GM18505 (cell line): ENCODE results near the gene TPMT.

Source experiments
- ATAC-seq: cut with Tn5 transposase; IDR thresholded peaks from one replicate; pipeline ENCODE4 v1.9.1; 2021; ENCODE audit not compliant: unreplicated experiment
- POLR2A ChIP-seq: IDR thresholded peaks from 4 replicates; pipeline ENCODE4 v1.6.1; 2011; ENCODE audit warnings: borderline replicate concordance; ENCODE audit not compliant: insufficient read depth, insufficient read length; ENCODE audit errors: extremely low read depth

Gene TPMT

DNA sequence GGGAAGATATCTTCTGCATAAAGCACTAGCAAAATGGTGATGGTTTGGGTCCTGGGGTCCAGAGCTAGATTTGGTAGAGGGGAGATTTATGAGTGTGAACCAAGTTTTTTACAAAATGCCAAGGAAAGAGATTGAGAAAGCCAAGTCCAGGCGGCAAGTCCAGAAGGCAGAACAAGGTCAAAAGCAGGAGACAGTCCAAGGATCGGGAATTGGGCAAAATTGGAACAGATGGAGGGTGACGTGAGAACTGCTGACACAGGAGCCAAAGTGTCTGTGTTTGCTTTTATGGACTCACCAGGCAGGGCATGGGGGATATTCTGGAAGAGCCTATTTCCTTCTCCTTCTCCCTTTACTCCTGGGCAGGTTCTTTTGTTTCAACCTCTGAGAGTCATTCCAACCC, 36.5 kb downstream of the TPMT start:
- no peak for ATAC-seq
- no peak for TF ChIP-seq POLR2A

DNA sequence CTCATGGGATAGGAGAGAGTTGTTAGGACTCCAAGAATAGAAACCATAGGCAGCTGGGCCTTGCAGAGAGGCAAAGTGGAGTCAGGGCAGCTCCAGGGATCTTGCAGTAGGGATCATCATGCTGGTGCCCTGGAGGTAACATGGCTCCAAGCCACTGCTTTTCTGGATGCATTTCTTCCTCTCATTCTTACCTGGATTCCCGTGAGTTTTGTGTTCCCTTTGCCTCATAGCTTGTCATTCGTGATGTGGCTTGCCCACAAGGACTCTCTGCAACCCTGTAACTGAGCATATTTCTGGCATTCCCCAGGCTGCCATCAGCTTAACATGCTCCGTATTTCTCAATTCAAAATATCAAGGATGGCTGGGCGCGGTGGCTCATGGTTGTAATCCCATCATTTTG, 37.7 kb downstream of the TPMT start:
- TF ChIP-seq POLR2A = no peak
- ATAC-seq = no peak

DNA sequence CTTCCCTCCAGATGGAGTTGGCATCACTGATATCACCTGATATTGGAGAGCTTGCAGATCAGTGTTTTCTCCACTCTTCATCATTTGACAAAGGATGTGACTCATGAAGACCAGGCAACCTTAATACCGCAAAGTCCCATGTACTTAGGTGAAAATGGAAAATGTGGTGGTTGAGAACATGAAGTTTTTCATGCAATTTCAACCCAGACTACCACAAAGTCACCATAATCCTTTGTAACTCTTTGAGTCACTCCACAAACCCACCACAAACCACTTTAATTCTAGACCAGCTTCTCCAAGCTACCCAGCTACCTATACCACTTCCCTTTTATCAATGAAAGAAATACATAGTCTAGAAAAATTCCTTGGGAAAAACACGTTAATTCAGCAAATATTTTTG, 39.5 kb downstream of the TPMT start:
- no peak for TF ChIP-seq POLR2A
- ATAC-seq = no peak

GRCh38 chr6:18110162-18110561, 44.7 kb downstream of the TPMT start:
- no peak for TF ChIP-seq POLR2A
- ATAC-seq = no peak

GRCh38 chr6:18107061-18107460, 47.8 kb downstream of the TPMT start:
- TF ChIP-seq POLR2A = no peak

DNA sequence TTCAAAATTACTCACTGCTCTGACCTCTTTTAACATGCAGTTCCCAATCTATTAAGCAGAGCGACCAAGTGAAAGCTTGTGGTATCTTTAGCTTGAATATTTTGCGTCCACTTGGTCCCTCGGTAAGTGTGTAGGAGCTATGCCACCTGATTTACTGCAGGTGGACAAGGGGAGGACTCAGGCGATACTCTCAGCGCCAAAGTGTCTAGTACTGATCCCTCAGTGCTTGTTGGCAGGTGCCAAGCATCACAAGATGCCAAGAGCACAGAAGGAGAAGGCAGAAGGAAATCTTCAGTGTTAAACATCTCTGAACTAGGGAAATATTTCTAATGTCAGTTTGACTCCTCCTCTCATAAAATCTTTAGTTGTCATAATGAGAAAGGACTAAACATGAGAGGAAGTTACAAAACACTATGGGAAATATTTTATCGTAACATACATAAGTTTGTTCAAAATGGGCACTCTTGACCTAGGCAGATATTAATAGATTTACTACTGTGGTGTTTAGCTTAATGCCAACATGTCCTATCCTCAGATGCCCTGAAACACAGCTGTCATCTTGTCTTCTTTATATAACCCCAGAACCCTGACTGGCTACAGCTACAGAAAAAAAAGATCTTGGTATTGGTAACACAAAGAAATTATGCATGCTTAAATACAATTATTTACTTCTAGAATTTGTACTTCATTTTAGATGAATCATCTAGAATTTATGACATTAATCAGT, 51.9 kb downstream of the TPMT start:
- no peak for TF ChIP-seq POLR2A
- ATAC-seq = no peak

More at GRCh38 chr6:18107061-18107460, 47.8 kb downstream of the TPMT start:
- no peak for ATAC-seq

DNA sequence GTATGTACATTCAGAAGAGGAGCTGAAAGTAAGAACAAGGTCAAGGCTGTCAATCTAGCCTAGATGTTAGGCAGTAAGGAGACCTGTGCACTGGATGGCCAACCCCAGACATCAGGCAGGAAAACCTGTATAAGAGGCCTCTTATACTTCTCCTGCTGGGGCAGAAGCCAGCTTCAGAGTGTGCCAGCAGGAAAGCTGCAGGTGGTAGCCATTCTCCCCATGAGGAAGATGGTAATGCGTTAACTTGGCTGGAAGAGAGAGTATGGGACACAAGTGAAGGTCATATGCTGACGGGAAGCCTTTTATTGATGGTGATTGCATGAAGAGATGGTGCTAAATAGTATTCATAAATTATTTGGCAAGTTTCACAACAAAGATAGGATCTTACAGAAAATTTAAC, 53.0 kb downstream of the TPMT start:
- no peak for TF ChIP-seq POLR2A
- ATAC-seq = no peak

GRCh38 chr6:18101271-18101670, 53.6 kb downstream of the TPMT start:
- ATAC-seq = no peak

DNA sequence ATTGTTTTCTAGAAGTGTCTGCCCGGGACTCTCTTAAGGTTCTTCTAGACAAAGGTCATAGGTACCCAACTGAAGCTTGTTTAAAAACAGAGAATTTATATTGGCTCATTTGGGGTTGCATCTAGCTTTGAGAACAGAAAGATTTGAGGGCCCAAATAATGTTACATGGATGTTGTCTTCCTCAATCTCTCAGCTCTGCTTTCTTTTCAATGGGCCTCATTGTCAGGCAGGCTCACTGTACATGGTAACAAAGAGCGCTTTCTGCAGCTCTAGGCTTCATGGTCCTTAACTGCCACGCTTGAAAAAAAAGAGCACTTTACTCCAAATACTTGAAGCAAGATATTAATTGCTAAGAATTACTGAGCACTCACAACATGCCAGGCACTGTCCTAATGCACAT, 54.6 kb downstream of the TPMT start:
- TF ChIP-seq POLR2A = no peak
- ATAC-seq = no peak

More at GRCh38 chr6:18101271-18101670, 53.6 kb downstream of the TPMT start:
- TF ChIP-seq POLR2A = no peak

DNA sequence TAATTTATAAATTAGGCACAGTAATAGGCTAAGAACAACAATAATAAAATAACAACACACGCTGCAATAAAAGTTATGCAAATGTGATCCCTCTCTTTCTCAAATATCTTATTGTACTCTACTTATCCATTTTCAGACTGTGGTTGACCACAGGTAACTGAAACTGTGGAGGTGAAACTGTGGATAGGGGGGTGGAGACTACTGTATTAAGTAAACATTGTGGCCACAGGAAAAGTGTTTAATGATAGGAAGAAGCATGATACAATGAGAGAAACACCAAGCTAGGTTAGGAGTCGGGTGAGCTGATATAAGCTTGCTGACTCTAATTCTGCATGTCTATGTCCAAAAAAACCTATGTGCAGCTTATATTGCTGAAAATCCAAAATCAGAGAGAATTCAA, 55.4 kb downstream of the TPMT start:
- no peak for ATAC-seq
- TF ChIP-seq POLR2A = no peak

GRCh38 chr6:18096423-18096822, 58.5 kb downstream of the TPMT start:
- no peak for ATAC-seq
- no peak for TF ChIP-seq POLR2A

GRCh38 chr6:18091382-18091781, 63.5 kb downstream of the TPMT start:
- no peak for ATAC-seq
- no peak for TF ChIP-seq POLR2A

DNA sequence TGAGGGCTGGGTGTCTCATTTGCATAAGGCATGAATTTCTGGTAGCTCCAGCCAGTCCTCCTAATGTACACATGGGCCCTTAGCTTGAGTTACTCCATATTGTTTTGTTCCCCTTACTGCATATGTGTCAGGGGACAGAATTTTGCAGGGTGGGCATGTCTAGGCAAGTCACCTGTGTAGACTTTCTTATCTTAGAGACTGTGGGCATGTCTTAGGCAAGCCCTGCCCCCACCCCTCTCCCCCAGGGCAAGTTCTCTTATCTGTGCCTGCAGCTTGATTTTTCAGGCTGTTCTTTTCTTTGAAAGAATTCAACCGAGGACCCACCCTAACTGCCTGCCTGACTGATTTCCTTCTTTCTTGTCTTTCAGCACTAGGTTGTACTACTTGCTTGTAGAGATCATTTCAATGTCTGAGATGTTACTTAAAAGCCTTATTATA, 64.5 kb downstream of the TPMT start:
- no peak for TF ChIP-seq POLR2A
- ATAC-seq = no peak

- TF ChIP-seq POLR2A = no peak
- no peak for ATAC-seq
Observed at GRCh38 chr6:18088419-18089296, 66.2 kb downstream of the TPMT start.
